NCI-H2196 (cell line): ENCODE data around the gene GALNS.
A peak's percentile ranks its signal among the peaks of the same experiment; 100 is the strongest.

Experiments
- DNase-seq: peaks from one replicate; lab custom pipeline; 2025; ENCODE audit not compliant: unreplicated experiment; lab: John Stamatoyannopoulos, UW

The GALNS gene

GRCh38 chr16:88785106-88785924 lies 71.4 kb downstream of the GALNS start, which contains the start of gene PIEZO1:
Gene PIEZO1 (minus strand): TSS chr16:88785220. CDS start chr16:88784964, 256 bp downstream.
- peak; percentile 51 for DNase-seq

GRCh38 chr16:88784856-88785105 lies 72.0 kb downstream of the GALNS start:
- no peak for DNase-seq

- peak; percentile 6 for DNase-seq
Observed at GRCh38 chr16:88784074-88784855, 72.5 kb downstream of the GALNS start.

- DNase-seq: no peak
Observed at GRCh38 chr16:88783391-88784073, 73.2 kb downstream of the GALNS start.

GRCh38 chr16:88782454-88783390 lies 74.0 kb downstream of the GALNS start:
- no peak for DNase-seq

- DNase-seq: no peak
Observed at GRCh38 chr16:88781140-88782077, 75.3 kb downstream of the GALNS start.

GRCh38 chr16:88780142-88781062 lies 76.3 kb downstream of the GALNS start:
- DNase-seq: no peak

- no peak for DNase-seq
Observed at GRCh38 chr16:88779406-88780141, 77.2 kb downstream of the GALNS start.

- no peak for DNase-seq
Observed at GRCh38 chr16:88778541-88779065, 78.1 kb downstream of the GALNS start.

GRCh38 chr16:88778271-88778525 lies 78.5 kb downstream of the GALNS start:
- DNase-seq: no peak

- no peak for DNase-seq
Observed at GRCh38 chr16:88777471-88778270, 79.1 kb downstream of the GALNS start.

- DNase-seq: no peak
Observed at GRCh38 chr16:88775825-88776224, 80.9 kb downstream of the GALNS start.

GRCh38 chr16:88774544-88775393 lies 82.0 kb downstream of the GALNS start:
- no peak for DNase-seq

- no peak for DNase-seq
Observed at GRCh38 chr16:88773812-88774291, 82.9 kb downstream of the GALNS start.

- DNase-seq: no peak
Observed at GRCh38 chr16:88772871-88773811, 83.6 kb downstream of the GALNS start.
